D341Med (cell line): ENCODE results near the gene SLC9A5.

Experiments used
- DNase-seq: peaks from one replicate; pipeline ENCODE4 v3.0.0; 2012; ENCODE audit warnings: low spot score

The SLC9A5 gene

DNA sequence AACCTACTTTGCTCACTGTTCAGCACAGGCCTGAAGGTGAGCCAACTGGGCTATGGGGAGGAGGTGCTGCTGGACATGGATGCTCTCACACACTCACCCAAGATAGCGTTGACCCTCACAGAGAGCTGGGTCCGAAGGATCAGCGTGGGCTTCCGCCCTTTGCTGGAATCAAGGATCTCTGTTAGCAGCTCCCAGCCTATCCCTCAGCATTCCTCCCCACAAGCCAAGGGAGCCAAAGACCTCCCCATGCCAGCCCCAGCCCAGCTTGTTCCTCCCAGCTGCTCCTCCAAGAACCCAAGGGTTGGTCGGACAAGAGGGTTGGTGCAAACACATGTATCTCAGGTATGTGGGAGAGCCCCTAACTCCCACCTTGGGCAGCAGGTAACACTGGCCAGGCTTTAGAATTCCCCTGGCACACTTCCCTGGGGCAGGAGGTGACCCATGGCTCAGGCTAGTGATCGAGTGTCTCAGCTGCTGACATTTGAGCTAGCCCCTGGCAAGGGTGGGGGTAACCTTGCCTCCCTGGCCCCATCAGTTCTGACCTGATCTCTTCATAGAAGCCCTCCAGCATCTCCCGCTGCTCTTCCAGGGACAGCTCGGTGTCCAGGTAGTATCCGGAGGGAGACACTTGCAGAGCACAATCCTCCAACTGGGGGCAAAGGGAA is 9.8 kb upstream of the SLC9A5 start:
- DNase-seq: no peak

DNA sequence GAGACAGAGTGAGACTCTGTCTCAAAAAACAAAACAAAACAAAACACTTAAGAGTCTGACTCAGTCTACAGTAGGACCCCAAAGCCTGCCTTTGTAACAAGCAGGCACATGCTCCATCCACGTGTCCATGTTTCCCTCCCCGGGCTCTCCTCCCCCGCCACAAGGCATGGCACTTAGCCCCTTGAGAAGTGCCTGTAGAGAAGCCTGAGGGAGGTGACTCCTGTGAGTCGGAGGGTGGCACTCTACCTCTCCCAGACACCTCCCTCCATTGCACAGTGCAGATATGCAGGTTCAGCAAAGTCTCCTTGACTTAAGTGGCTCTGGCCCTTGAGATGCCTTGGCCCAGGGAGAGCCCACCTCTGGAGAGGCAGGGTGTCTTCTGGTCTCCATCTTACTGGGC is 8.3 kb upstream of the SLC9A5 start:
- no peak for DNase-seq

DNA sequence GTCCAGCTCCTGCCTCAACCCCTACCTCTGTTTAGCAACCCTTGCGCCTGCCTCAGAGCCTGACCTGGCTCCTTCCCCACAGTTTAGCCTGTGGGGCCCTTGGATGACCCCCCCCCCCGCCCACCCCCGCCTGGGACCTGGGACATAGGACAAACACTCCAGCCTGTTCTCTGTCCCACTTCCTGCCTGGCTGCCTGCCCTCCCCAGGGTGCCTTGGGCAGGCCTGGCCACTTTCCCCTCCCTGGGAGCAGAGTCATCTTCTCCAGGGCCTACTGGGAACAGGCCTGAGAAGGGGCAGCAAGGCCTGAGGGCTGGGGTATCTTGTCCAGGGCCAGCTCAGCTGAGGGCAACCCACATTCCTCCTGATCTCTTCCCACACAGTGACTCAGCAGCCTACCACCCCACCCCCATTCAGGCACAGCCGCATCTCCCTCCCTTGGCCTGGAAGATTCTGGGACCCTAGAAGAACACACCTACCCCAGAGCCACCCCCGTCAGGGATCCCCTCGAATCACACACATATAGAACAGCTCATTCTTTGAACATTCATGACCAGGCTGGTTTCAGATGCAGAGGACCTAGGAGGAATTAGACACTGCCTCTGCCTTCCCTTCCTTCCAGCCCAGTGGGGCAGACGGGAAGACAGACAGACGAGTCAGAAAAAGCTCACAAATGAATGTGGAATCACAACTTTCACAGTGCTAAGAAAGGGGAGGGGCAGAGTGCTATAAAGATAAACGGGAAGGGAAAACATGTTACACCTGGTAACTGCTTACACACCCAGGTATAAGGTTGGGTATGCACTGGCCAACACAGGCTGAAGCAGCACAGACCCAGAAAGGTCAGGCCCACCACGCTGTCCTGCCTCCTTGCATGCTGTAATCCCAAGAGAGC is 7.5 kb upstream of the SLC9A5 start:
- no peak for DNase-seq

DNA sequence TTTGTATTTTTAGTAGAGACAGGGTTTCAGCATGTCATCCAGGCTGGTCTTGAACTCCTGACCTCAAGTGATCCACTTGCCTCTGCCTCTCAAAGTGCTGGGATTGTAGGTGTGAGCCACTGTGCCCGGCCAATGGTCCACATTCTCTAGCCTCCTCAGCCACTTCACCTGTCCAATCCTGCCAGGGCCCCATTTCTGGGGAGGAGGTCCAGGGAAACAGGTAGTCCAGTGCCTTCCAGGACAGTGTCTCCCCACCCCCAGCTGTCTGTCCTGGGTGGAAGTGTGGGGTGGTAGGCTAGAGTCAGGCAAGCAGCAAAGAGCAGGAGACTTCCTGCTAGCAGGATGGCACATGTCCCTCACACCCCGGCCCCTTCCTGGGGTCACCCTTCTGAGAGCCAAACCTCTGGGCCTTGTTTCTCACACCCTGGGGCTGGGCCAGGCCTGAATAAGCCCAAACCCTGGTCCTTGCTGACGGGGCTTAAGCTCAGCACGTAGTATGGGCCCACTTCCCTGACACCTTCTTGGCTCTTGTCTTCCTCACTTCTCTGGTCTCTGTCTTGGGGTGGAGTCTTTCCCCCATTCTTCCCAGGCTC is 6.5 kb upstream of the SLC9A5 start:
- DNase-seq: no peak

DNA sequence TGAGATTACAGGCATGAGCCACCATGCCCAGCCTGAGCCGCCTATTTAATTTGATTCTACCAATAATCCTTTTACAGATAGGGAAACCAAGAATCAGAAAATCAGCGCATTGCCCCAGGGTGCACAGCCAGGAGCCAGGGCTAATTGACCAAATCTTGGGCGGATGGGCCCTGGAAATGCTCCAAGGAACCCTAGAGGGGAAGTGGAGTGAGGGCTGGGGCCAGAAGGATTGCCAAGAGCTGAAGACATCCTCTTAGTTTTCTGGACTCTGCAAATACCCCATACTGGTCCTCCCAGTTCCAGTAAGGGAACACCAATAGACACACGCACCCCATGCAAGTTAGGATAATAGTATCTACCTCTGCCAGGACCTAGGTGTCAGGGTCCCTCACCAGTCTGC is 5.3 kb upstream of the SLC9A5 start:
- no peak for DNase-seq

DNA sequence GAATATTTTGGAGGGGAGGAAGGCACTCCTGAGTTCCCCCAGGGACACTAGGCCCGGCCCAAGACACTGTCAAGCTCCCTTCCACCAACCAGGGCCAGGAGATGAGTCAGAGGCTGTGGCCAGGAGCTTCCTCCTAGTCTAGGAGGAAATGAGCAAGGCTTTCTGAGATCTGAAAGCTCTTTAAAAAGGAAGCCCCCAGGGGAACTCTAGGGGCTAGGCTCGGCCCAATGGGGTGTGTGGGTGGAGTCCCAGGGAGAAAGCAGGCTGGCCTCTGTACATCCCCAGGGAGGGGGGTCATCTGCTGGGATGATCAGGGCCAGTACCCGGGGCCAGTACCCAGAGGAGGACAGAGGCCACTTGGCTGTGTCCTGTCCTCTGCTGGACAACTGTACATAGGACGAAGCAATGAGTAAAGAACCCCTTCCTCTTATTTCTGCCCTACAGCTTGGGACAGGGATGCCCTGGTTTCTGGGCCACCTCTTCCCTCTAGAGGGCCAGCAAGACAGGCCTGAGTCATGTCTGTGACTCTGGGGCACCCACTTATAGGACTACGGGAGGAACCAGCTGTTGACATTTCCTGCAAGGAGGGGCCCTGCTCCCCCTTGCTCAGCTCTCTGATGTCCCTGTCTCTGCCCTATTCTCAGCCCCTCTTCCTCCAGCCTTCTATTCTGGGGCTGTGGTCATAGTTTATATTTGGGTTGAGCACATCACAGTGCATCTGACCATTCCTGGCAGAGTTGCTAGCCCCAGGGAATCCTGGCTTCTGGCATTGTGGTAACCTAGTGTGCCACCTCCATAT is 4.2 kb upstream of the SLC9A5 start:
- DNase-seq: no peak

DNA sequence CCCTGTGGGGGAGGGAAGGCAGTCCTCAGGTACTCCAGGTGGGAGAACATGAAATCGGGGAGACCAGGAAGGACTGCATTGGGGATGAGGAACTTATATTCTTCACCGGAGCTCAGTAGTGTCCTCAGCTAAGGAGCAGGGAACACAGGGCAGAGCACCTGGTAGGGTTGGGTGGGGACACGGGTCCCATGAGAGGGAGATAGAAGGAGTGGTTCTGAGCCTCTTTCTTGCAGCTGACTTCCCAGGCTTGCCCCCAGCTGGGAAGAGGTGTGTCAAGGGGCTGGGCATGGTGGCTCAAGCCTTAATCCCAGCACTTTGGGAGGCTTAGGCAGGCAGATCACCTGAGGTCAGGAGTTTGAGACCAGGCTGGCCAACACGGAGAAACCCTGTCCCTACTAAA is 3.6 kb upstream of the SLC9A5 start:
- DNase-seq: no peak

DNA sequence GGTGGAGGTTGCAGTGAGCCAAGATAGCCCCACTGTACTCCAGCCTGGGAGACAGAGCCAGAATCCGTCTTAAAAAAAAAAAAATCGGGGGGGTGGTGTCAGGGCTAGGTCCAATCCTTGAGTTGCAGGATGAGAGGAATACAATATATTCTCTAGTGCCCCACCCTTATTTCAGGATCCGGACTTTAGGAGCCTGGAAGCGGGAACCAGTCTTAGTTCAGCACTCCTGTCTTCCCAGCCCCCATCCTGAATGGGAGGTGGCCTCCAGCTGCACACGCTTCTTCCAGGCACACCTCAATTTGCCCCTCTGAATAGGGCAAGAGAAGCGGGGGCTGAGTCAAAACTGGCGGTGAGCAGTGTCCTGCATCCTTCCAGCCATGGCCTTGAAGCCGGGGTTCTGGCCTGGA is 3.1 kb upstream of the SLC9A5 start:
- no peak for DNase-seq

DNA sequence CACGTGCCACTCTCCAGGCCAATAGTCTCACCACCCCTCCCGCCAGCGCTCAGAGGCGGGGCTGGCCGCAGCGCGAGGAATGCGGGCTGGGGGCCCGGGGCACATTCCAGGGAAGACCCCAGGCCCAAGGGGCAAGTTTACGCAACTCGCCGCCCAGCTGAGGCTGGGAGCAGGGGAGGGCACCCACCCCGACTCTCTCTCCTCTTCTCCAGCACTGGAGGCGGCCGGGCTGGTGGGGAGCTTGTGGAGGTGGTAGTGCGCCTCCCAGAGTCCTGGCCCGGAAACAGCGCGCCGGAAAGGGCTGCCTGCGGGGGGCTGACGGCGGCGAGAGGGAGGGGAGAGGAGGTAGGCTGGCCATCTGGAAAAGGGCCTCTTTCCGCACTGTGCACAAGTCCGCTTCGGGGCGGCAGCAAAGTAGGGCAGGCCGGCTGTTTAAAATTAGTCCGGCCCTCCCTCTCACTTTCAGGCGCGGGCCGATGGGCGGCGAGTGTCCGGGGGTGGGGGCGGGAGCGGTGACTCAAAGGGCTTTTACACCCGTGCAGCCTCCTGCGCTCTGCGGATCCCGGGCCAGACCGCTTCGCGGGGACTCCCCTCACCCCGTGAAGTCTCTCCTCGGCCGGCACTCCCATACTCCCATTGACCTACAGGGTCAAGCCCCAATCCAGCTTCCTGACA is 2.6 kb upstream of the SLC9A5 start:
- DNase-seq: peak; percentile 81

DNA sequence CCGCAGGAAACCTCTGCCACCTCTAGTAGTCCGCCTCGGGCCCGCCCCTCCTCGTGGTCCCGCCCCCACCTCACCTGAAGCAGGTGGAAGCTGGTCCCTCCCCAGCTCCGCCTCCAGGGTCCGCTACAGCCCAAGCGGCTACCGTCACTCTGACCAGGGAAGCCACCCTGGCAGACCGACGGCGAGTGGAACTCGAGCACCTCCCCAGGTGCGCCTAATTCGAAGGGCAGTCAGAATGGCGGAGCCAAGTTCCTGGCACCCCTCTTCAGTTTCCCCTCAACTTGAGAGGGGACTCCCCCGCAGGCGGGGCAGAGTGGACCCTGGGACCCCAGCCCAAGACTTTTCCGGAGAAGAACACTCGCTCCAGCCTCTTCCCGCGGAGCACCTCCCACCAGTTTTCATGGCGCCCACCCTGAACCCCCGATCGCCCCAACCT is 2.0 kb upstream of the SLC9A5 start:
- DNase-seq: no peak

DNA sequence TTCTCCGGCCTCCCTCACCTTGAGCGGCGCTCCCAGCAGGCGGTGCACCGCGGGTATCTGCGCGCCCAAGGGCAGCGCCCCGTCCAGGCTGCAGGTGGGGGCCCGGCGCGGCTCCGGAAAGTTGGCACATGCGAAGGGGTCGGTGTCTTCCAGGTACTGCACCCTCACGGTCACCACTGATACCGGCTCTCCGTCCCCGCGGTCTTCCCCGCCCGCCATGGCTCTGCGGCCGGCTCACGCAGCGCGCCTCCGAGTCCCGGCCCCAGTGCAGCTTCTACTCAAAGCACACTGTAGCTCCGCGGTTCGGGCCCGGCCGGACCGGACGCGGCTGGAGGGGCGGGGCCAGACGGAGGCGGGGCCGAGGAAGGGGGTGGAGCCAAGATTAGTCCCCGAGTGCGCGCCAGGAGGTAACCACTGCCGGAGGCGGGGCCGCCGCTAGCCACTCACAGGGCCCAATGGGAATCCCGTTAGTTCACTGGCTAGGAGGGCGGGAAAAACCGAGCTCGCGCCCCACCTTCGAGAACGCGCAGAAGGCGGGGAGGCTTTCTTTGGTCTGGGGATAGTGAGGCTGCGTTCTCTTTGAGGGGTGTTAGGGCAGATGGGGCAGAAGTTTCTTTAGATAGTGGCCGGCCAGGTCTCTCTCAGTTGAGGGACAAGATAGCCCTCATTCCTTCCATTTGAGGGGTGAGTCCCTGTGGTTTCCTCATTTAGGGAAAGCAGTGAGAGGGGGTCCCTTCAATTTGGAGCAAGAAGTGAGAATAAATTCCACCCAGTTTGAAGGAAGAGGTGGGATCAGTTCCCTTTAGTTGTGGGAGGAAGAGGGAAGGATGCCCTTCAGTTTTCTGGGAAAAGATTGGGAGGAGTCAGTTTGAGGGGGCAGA is 1.3 kb upstream of the SLC9A5 start, which contains the start of gene FHOD1:
TSS of gene FHOD1 (minus strand) at position 290 of the 881 bp plus-strand sequence. CDS start at position 219, 71 bp downstream.
- peak; percentile 95 for DNase-seq

DNA sequence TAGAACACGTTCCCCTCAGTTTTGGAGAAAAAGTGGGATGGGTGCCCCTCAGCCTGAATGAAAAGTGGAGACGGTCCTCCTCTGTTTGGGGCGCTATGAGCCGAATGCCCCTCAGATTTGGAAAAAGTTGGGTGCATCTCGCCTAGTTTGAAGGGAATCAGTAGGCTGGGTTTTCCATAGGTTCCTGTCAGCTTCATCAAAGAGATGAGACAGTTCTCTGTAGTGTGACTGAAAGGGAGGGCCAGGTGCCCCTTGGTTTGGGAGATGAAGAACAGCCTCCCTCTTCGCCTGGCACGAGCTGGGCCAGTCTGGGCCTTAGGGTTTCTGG is 742 bp upstream of the SLC9A5 start:
- no peak for DNase-seq

DNA sequence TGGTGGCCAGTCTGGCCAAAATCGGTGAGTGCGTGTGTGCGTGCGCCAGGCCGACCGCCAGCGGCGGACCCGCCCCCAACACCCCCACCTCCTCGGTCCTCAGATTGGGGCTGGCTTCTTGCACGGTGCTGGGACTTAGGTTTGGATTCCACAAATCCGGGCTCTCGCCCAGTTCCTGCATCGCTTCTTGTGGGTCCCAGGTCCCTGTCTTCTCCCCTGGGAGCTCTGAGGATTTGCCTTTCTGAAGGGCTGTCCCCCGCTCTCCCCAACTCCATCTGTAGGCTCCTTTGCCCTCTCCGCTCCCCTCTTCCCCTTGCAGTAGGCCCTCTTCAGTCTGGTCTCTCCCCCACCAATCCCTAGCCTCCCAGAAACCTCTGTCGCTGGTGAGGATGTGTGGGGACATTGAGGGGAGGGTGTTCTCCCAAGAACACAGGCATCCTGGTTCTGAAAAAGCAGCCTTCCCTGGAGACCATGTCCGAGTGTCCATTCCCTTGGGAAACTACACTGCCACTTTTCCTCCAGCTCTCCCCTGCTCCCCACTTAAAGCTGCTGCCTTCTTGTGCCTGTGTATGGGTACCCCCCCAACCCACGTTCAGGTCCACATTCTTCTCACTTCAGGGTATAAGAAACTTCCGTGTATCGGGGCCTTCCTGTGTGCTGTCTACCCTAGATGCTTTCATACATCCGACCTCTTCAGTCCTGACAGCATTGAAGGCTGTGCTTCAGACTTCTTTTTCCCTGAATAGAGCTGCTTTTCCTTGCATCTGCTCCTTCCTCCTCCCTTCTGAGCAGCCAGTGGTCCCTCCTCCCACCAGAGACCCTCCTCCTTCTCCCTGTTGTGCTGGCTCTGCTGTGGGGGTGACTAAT is 632 bp downstream of the SLC9A5 start:
- DNase-seq: no peak

DNA sequence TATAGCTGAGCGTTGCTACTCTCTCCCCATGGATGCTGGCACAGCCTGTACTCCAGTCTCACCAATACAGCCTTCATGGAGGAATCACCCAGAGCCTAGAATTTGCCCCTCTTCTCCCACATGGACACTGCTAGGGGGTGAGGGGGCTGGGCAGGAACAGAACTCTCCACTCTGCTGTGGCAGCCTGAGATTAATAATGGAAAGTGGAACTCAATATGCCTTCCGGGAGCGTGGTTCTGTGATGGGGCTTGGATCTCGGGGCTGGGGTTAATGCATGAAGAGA is 1.2 kb downstream of the SLC9A5 start:
- no peak for DNase-seq

DNA sequence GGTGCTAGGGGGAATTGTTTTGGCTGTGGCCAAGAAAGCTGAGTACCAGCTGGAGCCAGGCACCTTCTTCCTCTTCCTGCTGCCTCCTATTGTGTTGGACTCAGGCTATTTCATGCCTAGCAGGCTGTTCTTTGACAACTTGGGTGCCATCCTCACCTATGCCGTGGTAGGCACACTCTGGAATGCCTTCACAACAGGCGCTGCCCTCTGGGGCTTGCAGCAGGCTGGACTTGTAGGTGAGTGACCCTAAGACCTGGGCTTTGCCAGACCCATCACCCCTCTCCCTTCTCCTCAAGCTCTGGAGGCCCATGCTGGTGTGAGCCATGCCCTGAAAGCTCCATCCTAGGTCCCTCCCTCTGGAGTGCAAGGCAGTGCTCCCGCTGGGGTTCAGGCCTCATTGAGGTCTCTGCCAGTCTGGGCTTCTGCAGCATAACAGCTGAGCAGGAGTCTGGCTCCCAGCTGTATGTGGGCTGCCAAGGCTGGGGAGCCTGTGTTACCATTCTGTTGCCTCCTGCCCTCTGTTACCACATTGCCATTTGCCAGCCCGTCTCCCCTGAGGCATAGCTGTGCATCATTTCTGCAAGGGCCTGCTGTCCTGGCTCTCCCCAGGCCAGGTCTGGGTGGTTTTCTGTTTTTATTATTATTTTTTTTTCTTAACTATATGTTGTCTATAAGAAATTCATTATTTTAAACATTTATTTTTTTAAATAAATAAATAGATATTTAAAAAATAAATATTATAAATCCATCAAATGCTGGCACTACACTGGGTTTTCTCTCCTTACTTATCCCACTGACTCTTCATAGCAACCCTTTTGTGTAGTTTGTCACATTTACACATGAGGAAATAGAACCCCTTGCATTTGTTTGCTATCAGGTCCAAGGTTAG is 4.1 kb downstream of the SLC9A5 start:
- no peak for DNase-seq

DNA sequence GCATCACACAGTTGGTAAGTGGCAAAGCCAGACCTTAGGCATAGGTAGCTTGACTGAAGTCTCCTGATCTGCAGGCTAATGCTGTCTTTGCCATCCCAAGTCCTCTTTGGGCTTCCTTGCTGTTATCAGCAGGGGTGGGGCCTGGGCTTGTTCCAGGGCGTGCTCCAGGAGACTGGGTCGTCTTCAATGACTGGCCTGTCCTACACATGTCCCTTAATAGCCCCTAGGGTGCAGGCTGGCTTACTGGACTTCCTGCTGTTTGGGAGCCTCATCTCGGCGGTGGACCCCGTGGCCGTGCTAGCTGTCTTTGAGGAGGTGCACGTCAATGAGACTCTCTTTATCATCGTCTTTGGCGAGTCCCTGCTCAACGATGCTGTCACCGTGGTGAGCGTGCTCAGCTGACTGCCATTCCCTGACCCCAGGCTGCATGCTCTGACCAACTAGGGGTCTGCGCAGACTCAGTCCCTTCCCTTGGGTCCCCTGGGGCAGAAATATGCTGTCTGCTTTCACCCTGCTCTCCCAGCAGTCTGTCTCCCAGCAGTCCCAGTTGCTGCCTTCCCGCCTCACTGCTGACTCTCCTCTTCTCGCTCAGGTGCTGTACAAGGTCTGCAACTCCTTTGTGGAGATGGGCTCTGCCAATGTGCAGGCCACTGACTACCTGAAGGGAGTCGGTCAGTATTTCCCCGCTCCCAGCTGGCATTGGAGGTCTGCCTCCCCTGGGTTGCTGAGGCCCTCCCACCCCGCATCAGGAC is 6.2 kb downstream of the SLC9A5 start:
- DNase-seq: no peak

DNA sequence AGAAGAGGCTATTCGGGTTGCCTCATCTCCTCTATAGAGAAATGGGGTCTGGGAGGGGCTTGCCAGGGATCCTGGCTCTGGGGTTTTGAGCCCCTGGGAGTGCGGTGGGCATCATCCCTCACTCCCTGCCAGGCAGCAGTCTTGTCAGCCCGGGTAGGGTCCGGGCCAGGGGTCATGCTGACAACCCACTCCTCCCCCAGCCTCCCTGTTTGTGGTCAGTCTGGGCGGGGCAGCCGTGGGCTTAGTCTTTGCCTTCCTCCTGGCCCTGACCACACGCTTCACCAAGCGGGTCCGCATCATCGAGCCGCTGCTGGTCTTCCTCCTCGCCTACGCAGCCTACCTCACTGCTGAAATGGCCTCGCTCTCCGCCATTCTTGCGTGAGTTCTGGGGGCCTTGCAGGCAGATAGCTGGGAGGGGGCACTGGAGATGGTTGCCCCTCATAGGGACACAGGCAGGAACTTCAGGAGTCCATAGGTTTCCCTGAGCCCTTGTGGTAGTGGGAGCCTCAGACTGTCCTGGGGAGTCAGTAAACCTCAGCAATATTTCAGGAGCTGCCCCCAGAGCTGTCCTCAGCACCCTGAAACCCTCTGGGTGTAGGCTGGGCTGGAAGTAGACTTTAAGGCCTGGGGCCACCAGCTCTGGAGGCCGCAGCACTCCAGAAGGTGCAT is 6.9 kb downstream of the SLC9A5 start:
- DNase-seq: no peak
